CD4-positive, alpha-beta memory T cell (primary cell): ENCODE data around the gene ZBTB8B. TPM values are rescaled to one million over a fixed set of nuclear protein-coding genes. Genes with fewer than 3 reads are reported as not detected.
"Not testable (repeated sequence)": the region's sequence is repeated elsewhere in the genome, so short reads cannot be mapped to it uniquely, and the experiment has no call there.

Experiments used
- CTCF ChIA-PET: fragments of 350-600 bp; sonication (Branson Sonifier 250); formaldehyde crosslinking; loops from one replicate; lab custom pipeline; 2021; ENCODE audit warnings: inconsistent platforms; ENCODE audit not compliant: partially characterized antibody; lab: Charles Lee
- POLR2A ChIA-PET: fragments of 350-600 bp; sonication (Branson Sonifier 250); formaldehyde crosslinking; loops from one replicate; lab custom pipeline; 2021; ENCODE audit not compliant: partially characterized antibody; lab: Charles Lee
- DNase-seq, 5 donors: peaks; one replicate each; pipeline versions ENCODE4 v3.0.0 to v3.0.0-alpha.2; 2020 to 2022; ENCODE audit warnings: mixed read lengths in 1 of 5
- H3K27ac ChIP-seq: one replicate; pipeline ENCODE4 v1.7.0; 2013; ENCODE audit warnings: low read depth, low read length
- H3K27me3 ChIP-seq: 2 replicates; pipeline ENCODE4 v1.7.0; 2013; ENCODE audit warnings: mild to moderate bottlenecking, low read length, moderate library complexity; ENCODE audit not compliant: insufficient read depth
- H3K36me3 ChIP-seq: 2 replicates; pipeline ENCODE4 v1.7.0; 2013; ENCODE audit warnings: mild to moderate bottlenecking, low read length, moderate library complexity; ENCODE audit not compliant: insufficient read depth
- H3K4me1 ChIP-seq: 2 replicates; pipeline ENCODE4 v1.7.0; 2013; ENCODE audit warnings: mild to moderate bottlenecking, low read length, moderate library complexity; ENCODE audit not compliant: insufficient read depth
- H3K4me3 ChIP-seq, 2 donors: one replicate each; pipeline ENCODE4 v1.7.0; 2013; ENCODE audit warnings: low read length in 2 of 2, mild to moderate bottlenecking in 1 of 2
- H3K9me3 ChIP-seq, 2 donors: one replicate each; pipeline ENCODE4 v1.7.0; 2013; ENCODE audit warnings: low read length in 2 of 2, control low read depth in 1 of 2; ENCODE audit not compliant: control insufficient read depth in 1 of 2
- H3K27ac Mint-ChIP-seq, 7 donors: one replicate each; pipeline ENCODE4 v1.8.0; 2020 to 2021; ENCODE audit warnings: mixed read lengths in 7 of 7, mild to moderate bottlenecking in 6 of 7, inconsistent platforms in 3 of 7, moderate library complexity in 3 of 7
- H3K27me3 Mint-ChIP-seq, 2 donors: one replicate each; pipeline ENCODE4 v1.8.0; 2020 to 2021; ENCODE audit warnings: mixed read lengths in 2 of 2
- H3K36me3 Mint-ChIP-seq, 2 donors: one replicate each; pipeline ENCODE4 v1.8.0; 2020 to 2021; ENCODE audit warnings: mixed read lengths in 2 of 2, inconsistent platforms in 1 of 2, mild to moderate bottlenecking in 1 of 2
- H3K4me1 Mint-ChIP-seq, 4 donors: one replicate each; pipeline ENCODE4 v1.8.0; 2020 to 2021; ENCODE audit warnings: mixed read lengths in 4 of 4, mild to moderate bottlenecking in 1 of 4
- H3K4me3 Mint-ChIP-seq, 8 donors: one replicate each; pipeline ENCODE4 v1.8.0; 2020 to 2021; ENCODE audit warnings: mixed read lengths in 8 of 8, mild to moderate bottlenecking in 7 of 8, moderate library complexity in 6 of 8, inconsistent platforms in 3 of 8
- H3K9me3 Mint-ChIP-seq, 8 donors: one replicate each; pipeline ENCODE4 v1.8.0; 2020 to 2021; ENCODE audit warnings: mixed read lengths in 8 of 8, mild to moderate bottlenecking in 5 of 8, inconsistent platforms in 3 of 8, moderate library complexity in 1 of 8
- intact Hi-C: fragments of 100-400 bp; cut with micrococcal nuclease; formaldehyde crosslinking; loops from one replicate; pipeline ENCODE4 v1.15.1; 2023
- polyA plus RNA-seq, 2 donors: library from polyadenylated mRNA; unstranded; fragments of 300-500 nt; fragmentation: Illumina TruSeq; gene quantifications; one replicate each; pipeline ENCODE4 v1.2.3, GENCODE V29; 2021
- total RNA-seq, 2 experiments: library from RNA; stranded (reverse); gene quantifications; one replicate each; pipeline ENCODE4 v1.2.3, GENCODE V29; 2021

Gene ZBTB8B
- total and polyA plus RNA-seq, 4 experiments from 2014 or later: not detected

GRCh38 chr1:32470431-32470830 lies 5.6 kb downstream of the ZBTB8B start:
- no peak overlapping the region for H3K4me3 Mint-ChIP-seq
- Histone ChIP-seq H3K27me3 (peaks cover 15% of the 10 kb centered on the region), H3K9me3 (no peaks in the 10 kb centered on the region), H3K4me1 (peaks cover 4% of the 10 kb centered on the region), H3K27ac (no peak overlapping the region), H3K36me3 (no peaks in the 10 kb centered on the region), H3K4me3 (no peak overlapping the region)
- peaks cover 3% of the 10 kb centered on the region in 4 donors for H3K4me1 Mint-ChIP-seq
- ChIA-PET CTCF (no interaction called here), POLR2A (no interaction called here)
- DNase-seq: no peak
- peaks cover 0 to 1% of the 10 kb centered on the region in 2 donors for H3K36me3 Mint-ChIP-seq
- H3K27me3 Mint-ChIP-seq: peaks cover 27 to 33% of the 10 kb centered on the region in 2 donors
- intact Hi-C loops: no loop called here
- H3K9me3 Mint-ChIP-seq: peaks cover 0 to 2% (median 0%) of the 10 kb centered on the region in 8 donors
- H3K27ac Mint-ChIP-seq: no peak overlapping the region

GRCh38 chr1:32470991-32471694 lies 6.3 kb downstream of the ZBTB8B start:
- no peaks in the 10 kb centered on the region for H3K4me1 ChIP-seq
- H3K4me3 ChIP-seq: no peak overlapping the region
- H3K36me3 Mint-ChIP-seq: no peaks in the 10 kb centered on the region
- intact Hi-C loops: no loop called here
- ChIA-PET POLR2A (no interaction called here), CTCF (no interaction called here)
- no peak overlapping the region for H3K27ac Mint-ChIP-seq
- no peaks in the 10 kb centered on the region for H3K9me3 Mint-ChIP-seq
- peaks cover 23 to 30% of the 10 kb centered on the region in 2 donors for H3K27me3 Mint-ChIP-seq
- DNase-seq: no peak
- no peak overlapping the region for H3K4me3 Mint-ChIP-seq
- H3K4me1 Mint-ChIP-seq: no peaks in the 10 kb centered on the region
- no peaks in the 10 kb centered on the region for H3K36me3 ChIP-seq
- no peaks in the 10 kb centered on the region for H3K9me3 ChIP-seq
- H3K27me3 ChIP-seq: peaks cover 8% of the 10 kb centered on the region
- no peak overlapping the region for H3K27ac ChIP-seq

GRCh38 chr1:32471695-32472362 lies 7.0 kb downstream of the ZBTB8B start:
- POLR2A ChIA-PET: no interaction called here

GRCh38 chr1:32472966-32473365 lies 8.1 kb downstream of the ZBTB8B start:
- H3K9me3 Mint-ChIP-seq, H3K36me3 ChIP-seq, H3K27ac Mint-ChIP-seq, DNase-seq, H3K4me3 Mint-ChIP-seq, H3K27me3 ChIP-seq, H3K4me1 ChIP-seq, H3K36me3 Mint-ChIP-seq, H3K27ac ChIP-seq, intact Hi-C loops, POLR2A ChIA-PET, H3K4me1 Mint-ChIP-seq, H3K4me3 ChIP-seq, H3K9me3 ChIP-seq: not testable (repeated sequence)
- H3K27me3 Mint-ChIP-seq: peaks cover 23 to 29% of the 10 kb centered on the region in 2 donors
- CTCF ChIA-PET: interaction anchor here (0.9 to 1.0 kb wide), 2 partner anchors 9 to 34 kb away, joined by 3 to 4 read pairs; no protein-coding TSS in a partner anchor

More at GRCh38 chr1:32471695-32472362, 7.0 kb downstream of the ZBTB8B start:
- Histone ChIP-seq H3K9me3 (no peaks in the 10 kb centered on the region), H3K27ac (no peak overlapping the region), H3K36me3 (no peaks in the 10 kb centered on the region), H3K4me1 (no peaks in the 10 kb centered on the region), H3K27me3 (peaks cover under 1% of the 10 kb centered on the region), H3K4me3 (no peak overlapping the region)
- no peaks in the 10 kb centered on the region for H3K4me1 Mint-ChIP-seq
- no peaks in the 10 kb centered on the region for H3K9me3 Mint-ChIP-seq
- H3K36me3 Mint-ChIP-seq: no peaks in the 10 kb centered on the region
- intact Hi-C loops: no loop called here
- no peak for DNase-seq
- no peak overlapping the region for H3K4me3 Mint-ChIP-seq
- CTCF ChIA-PET: no interaction called here
- peaks cover 23 to 31% of the 10 kb centered on the region in 2 donors for H3K27me3 Mint-ChIP-seq
- H3K27ac Mint-ChIP-seq: no peak overlapping the region

GRCh38 chr1:32474954-32475353 lies 10.1 kb downstream of the ZBTB8B start:
- intact Hi-C loops: no loop called here
- no peaks in the 10 kb centered on the region for H3K4me1 Mint-ChIP-seq

GRCh38 chr1:32480003-32480402 lies 15.1 kb downstream of the ZBTB8B start:
- Mint-ChIP-seq H3K36me3 (no peaks in the 10 kb centered on the region), H3K27me3 (peaks cover 14 to 15% of the 10 kb centered on the region in 2 donors), H3K27ac (no peak overlapping the region), H3K4me3 (no peak overlapping the region), H3K4me1 (no peaks in the 10 kb centered on the region), H3K9me3 (peaks cover 0 to 5% (median 0%) of the 10 kb centered on the region in 8 donors)
- Histone ChIP-seq H3K4me1 (no peaks in the 10 kb centered on the region), H3K27me3 (no peaks in the 10 kb centered on the region), H3K27ac (no peak overlapping the region), H3K9me3 (no peaks in the 10 kb centered on the region), H3K4me3 (no peak overlapping the region), H3K36me3 (no peaks in the 10 kb centered on the region)
- POLR2A ChIA-PET: no interaction called here
- intact Hi-C loops: no loop called here
- DNase-seq: no peak
- CTCF ChIA-PET: no interaction called here

More at GRCh38 chr1:32474954-32475353, 10.1 kb downstream of the ZBTB8B start:
- no peak for DNase-seq
- no peaks in the 10 kb centered on the region for H3K9me3 Mint-ChIP-seq
- H3K4me1 ChIP-seq: no peaks in the 10 kb centered on the region
- H3K36me3 ChIP-seq: no peaks in the 10 kb centered on the region
- H3K4me3 ChIP-seq: no peak overlapping the region
- no peaks in the 10 kb centered on the region for H3K27me3 ChIP-seq
- ChIA-PET CTCF (no interaction called here), POLR2A (no interaction called here)
- no peaks in the 10 kb centered on the region for H3K9me3 ChIP-seq
- no peaks in the 10 kb centered on the region for H3K36me3 Mint-ChIP-seq
- H3K27me3 Mint-ChIP-seq: peaks cover 18 to 21% of the 10 kb centered on the region in 2 donors
- H3K4me3 Mint-ChIP-seq: no peak overlapping the region
- no peak overlapping the region for H3K27ac Mint-ChIP-seq
- no peak overlapping the region for H3K27ac ChIP-seq

- CTCF ChIA-PET: interaction anchor here (1.3 kb wide), 1 partner anchor 8 kb away, joined by 4 read pairs; no protein-coding TSS in a partner anchor
- no peak overlapping the region for H3K27ac Mint-ChIP-seq
- no peak for DNase-seq
- Histone ChIP-seq H3K27ac (no peak overlapping the region), H3K27me3 (no peaks in the 10 kb centered on the region), H3K4me1 (no peaks in the 10 kb centered on the region), H3K36me3 (no peaks in the 10 kb centered on the region), H3K9me3 (no peaks in the 10 kb centered on the region), H3K4me3 (no peak overlapping the region)
- H3K4me1 Mint-ChIP-seq: no peaks in the 10 kb centered on the region
- intact Hi-C loops: no loop called here
- no peak overlapping the region for H3K4me3 Mint-ChIP-seq
- no peaks in the 10 kb centered on the region for H3K36me3 Mint-ChIP-seq
- peaks cover 0 to 5% (median 0%) of the 10 kb centered on the region in 8 donors for H3K9me3 Mint-ChIP-seq
- H3K27me3 Mint-ChIP-seq: peaks cover 15 to 16% of the 10 kb centered on the region in 2 donors
- POLR2A ChIA-PET: no interaction called here
Measured at GRCh38 chr1:32480761-32481160, 15.9 kb downstream of the ZBTB8B start.
